NK-92 (cell line): Measurements from ENCODE around the gene MAGI2.

Experiments used
- DNase-seq: peaks from one replicate; lab custom pipeline; 2025; ENCODE audit not compliant: unreplicated experiment; lab: John Stamatoyannopoulos, UW

Gene MAGI2

DNA sequence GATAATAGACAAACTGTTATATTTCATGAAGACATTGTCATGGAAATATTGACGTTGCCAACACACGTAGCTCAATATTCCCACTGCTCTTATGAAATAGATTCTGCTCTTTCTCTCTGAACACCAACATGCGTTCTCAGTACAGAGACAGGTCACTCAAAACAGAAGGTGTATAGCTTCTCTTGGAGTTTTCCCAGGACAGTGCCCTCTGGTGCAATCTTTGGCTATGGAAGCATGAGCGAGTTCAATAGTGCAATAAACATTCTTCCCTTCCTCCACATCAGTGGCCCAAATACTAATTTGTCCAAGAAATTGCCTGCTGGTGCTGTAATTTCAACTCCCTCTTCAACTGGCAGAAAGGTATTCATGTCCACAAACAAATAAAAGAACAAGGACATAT, 145.3 kb downstream of the MAGI2 start:
- DNase-seq: no peak

DNA sequence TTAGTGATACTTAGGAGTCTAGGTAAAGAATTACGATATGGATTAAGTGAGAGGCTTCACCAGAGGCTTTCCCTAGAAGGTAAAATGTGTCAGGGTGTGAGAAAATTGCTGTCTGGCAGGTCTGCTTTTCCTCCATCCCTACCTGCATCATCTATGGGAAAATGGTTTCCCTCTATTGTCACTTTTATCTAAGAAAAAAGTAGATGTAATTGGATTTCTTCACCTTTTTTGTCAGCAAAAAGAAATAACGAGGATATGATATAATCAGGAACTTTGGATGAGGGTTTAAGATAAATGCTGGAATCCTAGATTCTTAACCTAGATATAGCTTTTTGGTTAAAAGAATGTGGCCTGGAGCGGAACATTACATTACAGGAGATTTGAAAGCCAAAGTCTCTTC, 146.1 kb downstream of the MAGI2 start:
- no peak for DNase-seq

- DNase-seq: no peak
Measured at GRCh38 chr7:79304711-79305110, 148.8 kb downstream of the MAGI2 start.

GRCh38 chr7:79302293-79302692, 151.2 kb downstream of the MAGI2 start:
- DNase-seq: no peak

- no peak for DNase-seq
Measured at GRCh38 chr7:79301419-79301818, 152.0 kb downstream of the MAGI2 start.

- no peak for DNase-seq
Measured at GRCh38 chr7:79300573-79300972, 152.9 kb downstream of the MAGI2 start.

- DNase-seq: no peak
Measured at GRCh38 chr7:79298145-79298760, 155.2 kb downstream of the MAGI2 start.

DNA sequence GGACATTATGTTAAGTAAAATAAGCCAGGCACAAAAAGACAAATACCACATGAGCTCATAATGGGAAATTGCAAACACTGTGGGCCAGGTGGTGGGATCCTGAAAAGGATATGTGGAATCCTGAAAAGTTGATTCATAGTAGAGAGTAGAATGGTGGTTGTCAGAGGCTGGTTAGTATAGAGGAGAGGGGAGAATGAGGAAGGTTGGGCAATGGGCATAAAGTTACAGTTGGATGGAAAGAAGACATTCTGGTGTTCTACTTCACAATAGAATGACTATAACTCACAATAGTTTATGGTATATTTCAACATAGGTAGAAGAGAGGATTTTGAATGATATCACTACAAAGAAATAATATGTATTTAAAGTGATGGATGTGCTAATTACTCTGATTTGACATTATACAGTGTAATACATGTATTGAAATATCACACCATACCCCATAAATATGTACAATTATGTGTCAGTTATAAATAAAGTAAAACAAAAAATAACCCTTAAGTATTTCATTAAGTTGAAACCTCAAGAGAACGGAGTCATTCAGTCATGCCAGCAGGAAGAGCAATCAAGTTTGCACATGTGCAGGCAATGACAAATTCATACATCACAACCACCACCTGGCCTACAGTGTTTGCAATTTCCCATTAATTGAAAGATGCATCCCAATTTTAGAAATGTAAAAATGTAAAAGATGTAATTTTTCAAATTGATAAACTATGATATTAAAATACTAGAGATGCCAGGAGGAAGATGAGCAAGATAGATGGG, 156.7 kb downstream of the MAGI2 start:
- DNase-seq: no peak

GRCh38 chr7:79293655-79294142, 159.8 kb downstream of the MAGI2 start:
- DNase-seq: no peak

- no peak for DNase-seq
Measured at GRCh38 chr7:79292834-79293233, 160.6 kb downstream of the MAGI2 start.

DNA sequence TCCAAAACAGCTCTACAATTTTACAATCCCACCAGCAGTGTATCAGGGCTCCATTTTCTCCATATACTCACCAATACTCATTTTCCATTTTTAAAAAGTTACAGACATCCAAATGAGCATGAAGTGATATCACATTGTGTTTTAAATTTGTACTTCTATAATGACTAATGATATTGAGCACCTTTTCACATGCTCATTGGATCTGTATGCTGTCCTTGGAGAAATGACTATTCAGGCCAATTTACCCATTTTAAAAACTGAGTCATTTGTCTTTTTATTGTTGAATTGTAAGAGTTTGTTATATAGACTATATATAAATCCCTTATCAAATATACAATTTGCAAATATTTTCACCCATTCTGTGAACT, 162.0 kb downstream of the MAGI2 start:
- no peak for DNase-seq

- DNase-seq: no peak
Measured at GRCh38 chr7:79290841-79291497, 162.5 kb downstream of the MAGI2 start.

DNA sequence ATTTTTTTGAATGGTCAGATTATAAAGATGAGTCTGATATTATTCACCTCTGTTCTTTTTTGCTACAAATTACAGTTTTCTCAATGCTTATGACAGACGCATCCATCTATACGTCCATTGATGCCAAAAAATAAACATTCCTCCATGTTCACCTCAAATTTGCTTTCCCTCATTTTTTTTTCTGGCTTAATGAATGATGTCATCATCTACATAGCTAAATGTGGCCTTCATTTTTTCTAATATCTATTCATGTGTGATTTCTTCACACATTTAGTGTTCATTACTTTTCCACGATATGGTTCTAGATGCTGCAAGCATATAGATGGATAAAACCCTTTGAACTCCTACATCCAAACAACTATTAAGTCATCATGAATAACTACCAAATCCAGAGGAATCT, 163.1 kb downstream of the MAGI2 start:
- no peak for DNase-seq

DNA sequence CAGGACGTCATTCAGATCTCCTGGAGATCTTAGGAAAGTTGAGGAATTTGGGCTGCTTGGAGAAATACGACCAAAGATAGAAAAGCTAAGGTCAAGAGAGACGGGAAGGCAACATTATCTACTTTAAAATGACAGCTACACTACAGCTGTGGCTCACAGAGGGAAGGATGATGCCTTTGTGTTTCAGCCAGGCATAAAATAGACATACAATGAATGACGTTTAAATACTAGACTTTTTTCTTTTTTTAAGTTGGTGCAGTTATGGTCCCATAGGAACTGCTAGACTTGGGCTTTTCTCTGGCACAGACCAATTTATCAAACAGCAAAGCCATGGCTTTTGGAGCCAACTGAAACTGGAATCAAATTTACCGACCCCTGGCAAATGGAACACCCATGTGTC, 164.8 kb downstream of the MAGI2 start:
- DNase-seq: no peak

- DNase-seq: no peak
Measured at GRCh38 chr7:79287981-79288380, 165.5 kb downstream of the MAGI2 start.

DNA sequence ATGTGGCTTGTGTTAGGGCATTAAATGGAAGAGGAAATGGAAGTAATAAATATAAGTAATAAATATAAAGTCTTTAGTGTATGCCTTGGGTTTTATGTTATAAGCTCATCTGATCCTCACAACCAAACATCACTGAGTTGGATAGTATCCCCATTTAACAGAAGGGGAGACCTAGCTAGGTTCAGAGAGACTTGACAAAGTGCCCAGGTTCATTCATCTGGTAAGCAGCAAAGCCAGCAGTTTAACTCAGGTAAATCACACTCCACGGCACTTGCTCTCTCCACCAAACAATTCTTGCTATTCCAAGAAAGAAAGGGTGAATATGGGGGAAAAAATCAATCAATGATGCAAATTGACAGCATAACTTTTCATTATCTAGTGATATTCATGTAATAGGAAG, 167.3 kb downstream of the MAGI2 start:
- DNase-seq: no peak

DNA sequence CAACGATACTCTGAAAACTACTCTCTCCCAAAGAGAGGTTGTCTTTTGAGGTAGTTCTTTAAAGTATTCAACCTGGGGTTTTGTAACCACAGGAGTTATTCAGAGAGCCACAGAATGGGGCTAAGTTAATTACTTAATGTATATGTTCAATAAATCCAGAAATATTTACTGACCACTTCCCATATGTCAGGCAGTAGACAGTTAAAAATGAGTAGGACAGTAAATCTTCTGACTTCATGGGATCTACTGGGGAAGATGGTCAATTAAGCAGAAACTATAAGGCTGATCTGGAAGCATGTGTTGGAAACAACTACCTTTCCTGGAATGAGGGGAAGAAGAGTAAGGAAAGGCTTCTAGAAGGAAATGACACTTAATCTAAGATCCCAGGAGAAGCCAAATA, 167.7 kb downstream of the MAGI2 start:
- DNase-seq: no peak

DNA sequence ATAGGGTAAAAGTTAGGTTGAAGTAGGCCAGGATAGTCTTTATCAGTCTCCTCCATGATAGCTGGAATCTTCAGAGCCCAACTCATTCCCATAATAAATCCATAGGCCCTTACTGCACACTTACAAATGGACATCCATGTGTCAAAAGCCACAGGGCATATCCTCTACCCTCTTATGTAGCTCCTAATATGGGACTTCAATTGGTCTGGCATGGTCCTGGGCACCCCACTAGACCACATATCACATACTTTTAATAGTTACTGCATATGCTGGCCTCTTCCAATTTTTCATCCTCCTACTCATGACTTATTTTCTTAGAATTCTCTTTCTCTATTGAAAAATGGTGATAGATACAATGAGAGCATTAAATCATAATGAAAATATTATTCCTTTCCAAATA, 169.3 kb downstream of the MAGI2 start:
- no peak for DNase-seq

- no peak for DNase-seq
Measured at GRCh38 chr7:79282882-79283602, 170.4 kb downstream of the MAGI2 start.

- no peak for DNase-seq
Measured at GRCh38 chr7:79282070-79282694, 171.3 kb downstream of the MAGI2 start.

GRCh38 chr7:79281426-79281825, 172.0 kb downstream of the MAGI2 start:
- no peak for DNase-seq
